Caki2 (cell line): ENCODE results near the gene CRYM. TPM values are rescaled to one million over a fixed set of nuclear protein-coding genes. Genes with fewer than 3 reads are reported as not detected.
"Not testable (repeated sequence)": the region's sequence is repeated elsewhere in the genome, so short reads cannot be mapped to it uniquely, and the experiment has no call there.

Experiments used
- DNase-seq: peaks from one replicate; pipeline ENCODE4 v3.0.0-alpha.2; 2015; ENCODE audit warnings: low read depth
- in situ Hi-C: cut with HindIII; loops from 2 replicates; pipeline ENCODE4 v1.10.0; 2016; ENCODE audit warnings: low sequenced_read_pairs, low pct_unique_long_range_greater_than_20kb, mixed read lengths
- total RNA-seq: library from RNA; depleted of rRNA; stranded (reverse); fragments of >200 nt; shearing (Covaris generic); gene quantifications from 2 replicates; pipeline ENCODE4 v1.2.3, GENCODE V29; 2014; ENCODE audit warnings: low replicate concordance

Gene CRYM
- total RNA-seq, 1 experiment from 2014 or later: 20.5 TPM

DNA sequence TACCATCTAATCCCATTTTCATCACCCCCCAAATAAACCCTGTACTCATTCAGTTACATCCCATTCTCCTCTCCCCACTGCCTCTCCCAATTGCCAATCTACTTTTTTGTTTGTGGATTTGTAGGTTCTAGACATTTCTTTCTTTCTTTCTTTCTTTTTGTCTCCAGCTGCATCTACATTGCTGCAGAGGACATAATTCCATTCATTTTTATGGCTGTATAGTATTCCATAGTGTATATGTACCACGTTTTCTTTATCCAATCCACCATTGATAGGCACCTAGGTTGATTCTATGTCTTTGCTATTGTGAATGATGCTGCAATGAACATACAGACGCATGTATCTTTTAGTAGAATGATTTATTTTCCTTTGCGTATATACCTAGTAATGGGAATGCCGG is 6.3 kb upstream of the CRYM start:
- no peak for DNase-seq
- in situ Hi-C loops: no loop called here

DNA sequence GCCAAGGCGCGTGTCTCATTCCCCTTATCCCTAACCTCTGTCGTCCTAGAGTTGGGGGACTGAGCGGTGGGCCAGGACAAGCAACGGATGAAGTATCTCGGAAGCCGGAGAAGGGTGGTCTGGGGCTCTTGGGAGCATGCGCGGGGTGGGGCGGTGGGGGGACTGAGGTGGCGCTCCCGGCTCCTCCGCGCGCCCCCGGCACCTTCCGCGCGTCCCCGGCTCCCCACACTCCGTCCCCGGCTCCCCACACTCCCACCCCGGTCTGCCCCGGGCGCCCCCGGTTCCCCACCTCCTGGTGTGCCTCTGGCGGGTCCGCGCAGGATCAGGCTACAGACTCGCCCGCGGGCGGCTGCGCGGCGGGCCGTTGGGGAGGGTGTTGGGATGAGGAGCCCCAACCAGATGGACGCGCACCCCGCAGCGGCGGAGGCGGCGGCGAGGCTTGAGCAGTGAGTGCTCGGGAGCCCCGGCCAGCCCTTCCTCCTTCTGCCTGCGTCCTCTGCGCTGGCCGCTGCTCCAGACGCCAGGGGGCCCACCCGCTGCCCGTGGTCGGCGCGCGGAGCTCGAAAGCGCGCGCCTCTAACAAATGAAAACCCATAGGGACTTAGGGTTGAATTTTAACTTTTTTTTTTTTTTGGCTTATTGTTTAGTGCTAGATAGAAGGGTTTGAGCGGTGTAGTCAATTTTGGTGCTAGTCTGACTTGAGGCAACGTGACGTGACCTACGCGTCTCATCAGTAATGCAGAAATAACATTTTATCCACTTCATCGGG is 5.6 kb upstream of the CRYM start:
- in situ Hi-C loops: no loop called here
- DNase-seq: peak; percentile 34

DNA sequence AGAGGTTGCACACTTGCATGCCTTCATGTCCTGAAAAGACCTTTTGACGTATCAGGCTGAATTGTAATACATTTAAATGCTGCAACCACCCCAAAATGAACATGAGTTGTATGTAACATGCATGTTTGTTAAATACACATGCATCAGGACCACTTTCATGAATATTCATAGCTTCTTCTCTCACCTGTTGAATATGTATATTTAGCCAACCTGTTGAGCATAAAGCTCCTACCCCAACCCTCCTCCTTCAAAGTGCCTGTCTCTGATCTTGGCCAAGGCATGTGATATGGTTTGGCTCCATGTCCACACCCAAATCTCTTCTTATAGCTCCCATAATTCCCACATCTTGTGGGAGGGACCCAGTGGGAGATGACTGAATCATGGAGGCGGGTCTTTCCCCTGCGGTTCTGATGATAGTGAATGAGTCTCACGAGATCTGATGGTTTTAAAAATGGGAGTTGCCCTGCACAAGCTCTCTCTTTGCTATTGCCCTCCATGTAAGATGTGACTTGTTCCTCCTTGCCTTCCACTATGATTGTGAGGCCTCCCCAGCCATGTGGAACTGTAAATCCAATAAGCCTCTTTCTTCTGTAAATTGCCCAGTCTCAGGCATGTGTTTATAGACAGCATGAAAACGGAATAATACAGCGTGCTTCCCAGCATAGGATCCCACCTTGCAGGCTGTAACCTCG is 3.8 kb upstream of the CRYM start:
- in situ Hi-C loops: no loop called here
- DNase-seq: no peak

DNA sequence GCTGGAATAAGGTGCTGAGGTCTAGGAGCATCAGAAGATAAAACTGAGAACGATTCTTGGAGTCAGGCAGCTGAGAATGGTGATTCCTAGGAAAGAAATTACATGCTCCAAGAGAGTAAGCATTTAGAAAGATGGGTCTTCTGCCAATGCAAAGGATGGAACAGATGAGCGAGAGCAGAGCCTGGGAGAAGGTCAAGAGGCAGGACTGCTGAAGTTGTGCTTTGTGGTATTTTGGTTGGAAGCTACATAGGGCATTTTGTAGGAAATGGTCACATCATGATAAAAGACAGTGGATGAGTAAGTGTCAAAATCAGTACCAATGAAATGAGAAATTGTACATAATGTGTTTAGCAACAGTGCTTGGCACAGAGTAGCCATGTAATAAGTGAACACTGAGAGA is 1.4 kb upstream of the CRYM start:
- DNase-seq: no peak

DNA sequence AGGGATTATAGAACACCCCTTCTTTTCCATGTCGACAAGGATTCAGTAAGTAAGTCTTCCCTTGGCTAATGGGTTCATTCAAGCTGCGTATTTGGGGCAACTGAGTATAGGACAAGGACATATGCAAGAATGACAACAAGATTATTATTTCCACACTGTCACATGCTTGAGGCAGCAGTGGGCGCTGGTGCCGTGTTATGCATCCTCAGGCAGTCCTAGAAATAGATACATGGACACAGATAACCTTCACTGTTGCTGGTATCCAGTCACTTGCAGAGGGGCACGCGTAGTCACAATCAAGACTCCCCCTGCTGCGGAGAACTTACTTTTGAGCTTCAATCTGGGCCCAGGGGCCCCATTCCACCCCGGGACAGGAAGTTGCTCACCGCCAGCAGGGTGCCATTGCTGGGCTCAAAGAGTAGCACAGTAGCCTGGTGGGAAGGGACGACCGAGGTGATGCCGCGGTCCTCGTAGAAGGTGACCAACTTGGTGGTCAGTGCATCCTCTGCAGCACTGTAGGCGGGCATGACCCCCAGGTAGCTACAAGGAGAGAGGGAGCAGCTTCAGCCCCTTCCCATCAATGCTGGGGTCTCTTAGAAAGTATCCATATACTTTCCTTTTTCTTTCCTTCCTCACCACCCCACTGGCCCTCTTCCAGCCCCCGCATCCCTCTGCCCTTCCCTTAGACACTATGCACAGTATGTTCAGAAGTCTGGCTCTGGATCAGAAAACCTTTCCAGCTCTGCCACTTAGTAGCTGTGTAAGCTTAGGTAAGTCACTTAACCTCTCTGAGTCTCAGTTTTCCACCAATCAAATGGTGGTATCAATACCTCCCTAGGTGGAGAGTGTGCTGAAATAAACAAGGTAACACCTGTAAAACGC is 804 bp downstream of the CRYM start:
- no peak for DNase-seq
- in situ Hi-C loops: no loop called here

More for the DNA sequence above, 1.4 kb upstream of the CRYM start:
- in situ Hi-C loops: no loop called here

DNA sequence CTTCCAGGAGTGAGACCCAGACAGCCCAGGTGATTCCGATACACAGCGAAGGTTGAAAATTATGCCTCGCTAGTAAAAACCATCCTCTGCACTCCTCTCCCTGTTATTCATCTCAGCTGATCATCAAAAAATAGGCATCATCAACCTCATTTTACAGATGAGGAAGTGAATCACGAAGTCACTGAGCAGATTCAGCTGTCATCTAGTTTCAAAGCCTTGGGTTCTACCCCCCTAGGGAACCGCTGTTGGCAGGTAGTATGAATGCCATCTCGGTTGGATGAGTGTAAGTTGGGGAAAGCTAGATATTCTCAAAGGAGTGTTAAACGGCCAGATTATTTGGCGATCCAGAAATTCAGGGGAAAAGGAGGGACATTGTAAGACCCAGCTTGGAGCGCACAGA is 2.0 kb downstream of the CRYM start:
- DNase-seq: no peak
- in situ Hi-C loops: no loop called here

DNA sequence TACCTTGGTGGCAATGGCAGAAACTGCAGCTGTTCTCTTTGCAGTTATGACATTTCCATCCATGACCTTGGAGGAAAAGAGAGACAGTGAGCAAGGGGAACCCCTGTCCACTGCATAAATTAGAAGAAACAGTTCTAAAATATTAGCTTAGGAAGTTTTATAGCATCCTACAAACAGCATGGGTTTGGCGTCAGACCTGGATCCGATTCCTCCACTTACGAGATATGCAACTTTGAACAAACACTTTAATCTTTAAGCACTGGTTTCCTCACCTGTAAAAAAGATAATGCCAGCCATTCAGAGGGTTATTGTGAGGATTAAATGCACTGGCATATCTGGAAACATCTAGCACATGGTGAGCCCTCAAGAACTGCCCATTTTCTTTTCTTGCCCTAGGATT is 2.6 kb downstream of the CRYM start:
- in situ Hi-C loops: no loop called here
- DNase-seq: no peak

DNA sequence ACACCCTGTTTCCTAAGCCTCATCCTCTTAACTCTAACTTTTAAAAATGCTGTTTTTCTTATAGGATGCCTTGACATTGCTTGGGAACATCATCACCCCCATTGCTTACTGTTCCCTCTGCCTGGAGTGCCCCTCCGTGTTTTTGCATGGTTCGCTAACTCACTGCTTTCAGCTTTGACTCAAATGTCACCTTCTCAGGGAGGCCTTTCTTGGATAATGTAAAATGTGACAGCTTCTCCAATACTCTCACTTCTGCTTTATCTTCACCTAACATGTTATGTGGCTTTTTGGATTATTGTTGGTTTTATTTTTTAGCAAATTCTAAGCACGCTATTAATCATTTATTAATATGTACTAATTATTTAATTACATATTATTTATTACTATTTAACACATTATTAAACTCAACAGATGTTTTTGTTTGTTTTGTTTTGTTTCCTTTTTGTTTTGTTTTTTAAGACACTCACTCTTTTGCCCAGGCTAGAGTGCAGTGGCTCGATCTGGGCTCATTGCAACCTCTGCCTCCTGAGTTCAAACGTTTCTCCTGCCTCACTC is 3.8 kb downstream of the CRYM start:
- in situ Hi-C loops: no loop called here
- no peak for DNase-seq

DNA sequence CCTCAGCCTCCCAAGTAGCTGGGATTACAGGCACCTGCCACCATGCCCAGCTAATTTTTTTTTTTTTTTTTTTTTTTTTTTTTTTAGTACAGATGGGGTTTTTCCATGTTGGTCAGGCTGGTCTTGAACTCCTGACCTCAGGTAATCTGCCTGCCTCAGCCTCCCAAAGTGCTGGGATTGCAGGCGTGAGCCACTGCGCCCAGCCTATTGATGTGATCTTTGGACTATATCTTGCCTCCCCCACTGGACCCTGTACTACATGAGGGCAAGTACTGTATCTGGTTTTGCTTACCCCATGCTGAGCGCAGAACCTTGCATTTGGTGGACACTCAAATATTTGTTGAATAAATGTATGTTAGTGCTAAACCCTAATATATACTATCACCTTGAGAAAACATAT is 5.3 kb downstream of the CRYM start:
- DNase-seq, in situ Hi-C loops: not testable (repeated sequence)

DNA sequence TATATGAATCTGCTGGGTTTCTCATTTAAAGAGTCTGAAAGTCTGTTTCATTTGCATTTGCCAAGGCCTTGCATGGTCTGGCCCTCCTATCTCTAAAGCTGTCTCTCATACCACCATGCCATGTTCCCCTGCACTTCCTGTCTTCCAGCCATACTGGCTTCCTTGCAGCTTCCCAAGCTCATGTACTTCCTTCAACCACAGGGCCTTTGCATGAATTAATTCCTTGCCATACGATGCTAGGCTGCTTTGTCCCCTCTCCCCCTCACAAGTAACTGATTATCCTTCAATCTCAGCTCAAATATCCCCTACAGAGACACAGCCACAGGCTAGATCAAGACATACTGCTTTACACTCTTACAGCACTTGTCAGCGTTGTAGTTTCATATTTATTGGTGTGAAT is 5.8 kb downstream of the CRYM start:
- in situ Hi-C loops: no loop called here
- DNase-seq: no peak

DNA sequence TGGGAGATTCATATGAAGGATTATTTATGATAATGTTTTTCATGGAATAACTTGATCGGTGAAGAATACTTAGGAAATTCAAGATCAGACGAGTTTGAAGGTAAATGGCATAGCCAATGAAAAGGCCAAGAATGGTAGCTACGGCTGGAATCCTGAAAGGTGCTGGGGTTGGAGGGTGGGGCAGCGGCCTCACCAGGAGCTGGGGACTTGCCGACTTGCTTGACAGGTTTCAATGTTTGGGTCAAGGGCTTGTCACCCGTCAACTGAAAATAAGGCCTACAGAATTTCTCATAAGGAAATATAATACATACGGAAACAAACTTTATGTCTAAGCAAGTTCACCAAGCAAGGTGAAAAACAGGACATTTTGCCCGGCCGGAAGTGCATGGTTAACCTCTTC is 9.9 kb downstream of the CRYM start:
- no peak for DNase-seq
- in situ Hi-C loops: no loop called here

DNA sequence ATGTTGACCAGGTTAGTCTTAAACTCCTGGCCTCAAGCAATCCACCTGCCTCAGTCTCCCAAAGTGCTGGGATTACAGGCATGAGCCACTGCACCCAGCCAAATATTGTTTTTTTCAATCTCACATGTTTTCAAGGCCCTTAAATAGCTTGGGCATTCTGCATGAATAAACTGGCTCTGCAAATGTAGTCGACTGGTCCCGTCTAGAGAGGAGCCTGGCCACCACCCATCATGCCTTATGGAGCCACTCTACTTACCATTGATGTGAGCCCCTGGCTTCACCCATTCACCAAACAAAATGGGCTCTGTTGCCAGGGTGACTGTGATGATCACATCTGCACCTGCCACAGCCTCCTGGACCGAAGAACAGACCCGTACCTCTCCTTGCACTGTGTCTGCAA is 10.8 kb downstream of the CRYM start:
- in situ Hi-C loops: no loop called here
- no peak for DNase-seq

DNA sequence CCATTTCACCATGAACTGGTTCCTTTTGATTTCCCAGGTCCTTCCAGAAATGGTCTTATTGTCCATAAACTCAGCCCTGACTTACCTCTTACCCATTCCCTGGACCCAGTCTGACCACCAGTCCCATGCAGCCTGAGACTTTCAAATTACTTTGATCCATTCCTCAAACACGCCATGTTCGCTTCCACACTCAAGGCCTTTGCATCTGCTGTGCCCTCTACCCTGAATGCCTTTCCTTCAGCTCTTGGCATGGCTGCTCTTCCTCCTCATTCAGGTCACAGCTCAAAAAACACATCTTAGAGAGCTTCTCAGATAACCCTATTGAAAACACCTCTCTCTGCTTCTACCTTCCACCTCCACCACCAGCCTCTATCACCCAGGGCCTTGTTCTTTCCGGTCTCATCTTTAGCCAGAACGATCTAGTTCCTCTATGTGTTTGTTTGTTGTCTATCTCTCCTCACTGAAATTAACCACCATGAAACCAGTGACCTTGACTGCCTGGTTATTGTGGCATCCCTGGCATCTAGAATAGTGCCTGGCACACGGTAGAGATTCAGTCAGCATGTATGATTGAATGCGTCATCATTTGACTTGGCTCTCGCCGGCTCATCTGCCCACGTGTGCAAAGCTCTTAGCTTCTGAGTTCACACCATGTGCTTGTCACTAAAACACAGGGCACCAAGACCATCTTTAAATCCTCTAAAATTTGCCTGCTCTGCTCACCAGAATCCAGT is 12.8 kb downstream of the CRYM start:
- DNase-seq: peak; percentile 69
- in situ Hi-C loops: no loop called here

DNA sequence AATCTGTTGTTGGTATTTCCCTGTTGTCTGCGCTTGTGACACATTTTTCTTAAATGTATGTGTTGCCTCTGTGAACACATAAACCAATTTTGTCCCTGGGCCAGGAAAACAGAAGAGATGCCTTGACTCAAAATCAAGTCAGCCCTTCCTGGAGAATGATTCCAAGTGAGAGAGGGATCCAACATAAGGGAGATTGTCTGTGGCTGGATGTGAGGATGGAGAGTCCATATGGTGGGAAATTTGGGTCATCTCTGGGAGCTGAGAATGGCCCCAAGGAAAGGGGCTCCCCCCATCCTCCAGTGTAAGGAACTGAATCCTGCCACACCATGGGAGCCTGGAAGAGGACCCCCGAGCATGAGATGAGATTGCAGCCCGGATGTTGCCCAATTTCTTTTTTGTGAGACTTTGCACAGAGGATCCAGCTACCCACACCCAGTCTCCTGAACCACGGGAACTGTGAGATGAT is 13.5 kb downstream of the CRYM start:
- no peak for DNase-seq
- in situ Hi-C loops: no loop called here

DNA sequence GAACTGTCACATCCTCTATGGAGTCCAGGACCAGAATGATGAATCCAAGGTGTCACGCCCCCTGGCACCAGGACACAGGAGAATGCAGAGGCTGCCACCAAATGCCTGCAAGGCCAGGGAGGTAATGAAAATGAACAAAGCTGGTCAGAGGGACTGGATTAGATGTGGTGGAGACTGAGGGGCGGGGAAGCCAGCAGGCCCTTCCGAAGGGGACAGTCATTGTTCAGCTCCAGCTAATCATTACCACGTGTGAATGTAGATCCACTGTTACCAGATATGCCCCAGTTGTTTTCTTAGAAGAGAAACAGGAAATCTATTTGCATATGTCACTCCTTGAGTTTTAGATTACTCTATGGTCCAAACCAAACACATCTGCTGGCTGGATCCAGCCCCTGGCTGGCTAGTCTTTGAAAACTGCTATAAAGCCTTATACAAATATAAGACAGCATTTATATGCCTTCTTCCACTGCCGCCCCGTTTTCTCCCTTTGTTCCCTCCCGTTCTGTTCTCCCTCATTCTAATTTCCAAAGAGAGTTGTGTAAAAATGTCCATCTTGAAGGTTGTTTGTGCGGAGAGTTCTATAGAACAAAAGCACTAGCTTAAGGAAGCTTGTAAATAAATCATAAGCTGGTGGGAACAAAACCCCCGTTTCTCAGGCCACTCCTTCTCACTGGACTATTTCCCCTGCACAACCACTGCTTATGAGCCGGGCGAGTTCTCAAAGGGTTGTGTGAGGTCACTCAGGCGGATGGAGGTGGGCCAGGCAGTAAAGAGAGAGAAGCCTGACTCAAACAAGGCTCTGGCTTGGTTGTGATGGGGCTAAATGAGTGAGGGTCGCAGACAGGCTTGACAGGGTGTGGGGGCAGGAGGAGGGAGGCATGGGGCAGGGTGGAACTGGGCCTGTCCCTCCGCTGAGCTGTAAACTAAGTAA is 14.2 kb downstream of the CRYM start:
- peak; percentile 98 for DNase-seq
- in situ Hi-C loops: no loop called here

DNA sequence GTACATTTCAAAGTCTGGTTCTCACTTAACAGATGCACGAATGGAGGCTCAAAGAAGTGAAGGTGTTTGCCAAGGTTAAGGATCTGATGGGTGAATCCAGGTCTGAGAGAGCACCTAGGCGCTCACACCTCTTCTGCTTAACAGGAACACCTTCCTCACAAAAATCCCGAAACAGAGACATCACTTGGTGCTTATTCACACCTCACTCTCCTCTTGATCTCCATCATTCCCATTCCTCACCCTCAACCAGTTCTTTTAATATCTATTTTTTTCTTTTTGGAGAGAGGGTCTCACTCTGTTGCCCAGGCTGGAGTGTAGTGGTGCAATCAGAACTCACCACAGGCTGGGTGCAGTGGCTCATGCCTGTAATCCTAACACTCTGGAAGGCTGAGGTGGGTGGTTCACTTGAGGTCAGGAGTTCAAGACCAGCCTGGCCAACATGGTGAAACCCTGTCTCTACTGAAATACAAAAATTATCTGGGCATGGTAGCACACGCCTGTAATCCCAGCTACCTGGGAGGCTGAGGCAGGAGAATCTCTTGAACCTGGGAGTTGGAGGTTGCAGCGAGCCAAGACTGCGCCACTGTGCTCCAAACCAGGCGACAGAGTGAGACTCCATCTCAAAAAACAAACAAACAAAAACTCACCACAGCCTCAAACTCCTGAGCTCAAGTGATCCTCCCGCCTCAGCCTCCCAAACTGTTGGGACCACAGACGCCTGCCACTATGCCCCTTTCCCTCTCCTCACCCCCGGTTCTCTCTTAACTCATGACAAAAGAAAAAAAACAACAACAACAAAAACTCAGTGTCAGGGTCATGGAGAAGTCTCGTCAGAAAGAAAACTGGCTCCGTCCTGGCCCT is 15.1 kb downstream of the CRYM start:
- no peak for DNase-seq
- in situ Hi-C loops: no loop called here
